Measurements from ENCODE around the gene ANXA11. TPM values are rescaled to one million over a fixed set of nuclear protein-coding genes. Genes with fewer than 3 reads are reported as not detected.

ANXA11 gene
- total RNA-seq, 1 experiment from 2014 or later, result 241 TPM

DNA sequence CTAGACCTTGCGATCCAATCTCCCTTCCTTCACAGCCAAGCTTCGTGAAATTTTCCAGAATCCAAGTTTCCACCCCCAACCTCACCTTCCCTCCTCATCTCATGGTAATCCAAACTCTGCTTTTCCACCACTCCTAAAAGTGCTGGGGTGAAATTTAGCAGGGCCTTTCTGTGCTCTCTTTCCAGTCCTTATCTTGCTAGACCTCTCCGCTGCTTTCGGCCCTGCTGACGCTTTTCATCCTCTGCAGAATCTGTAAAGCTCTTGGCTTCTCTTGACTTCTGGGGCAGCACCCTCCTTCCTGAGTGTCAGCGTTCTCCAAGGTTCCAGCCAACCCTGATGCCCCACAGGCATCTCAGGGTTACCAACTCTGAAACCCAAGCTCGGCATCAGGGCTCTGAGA is 65.1 kb downstream of the ANXA11 start:
- Histone ChIP-seq H3K9me3 (ENCODE audit: control insufficient read depth, insufficient read depth, low read depth, low read length) (no peaks in the 10 kb centered on the region), H3K4me1 (ENCODE audit: control insufficient read depth, insufficient read depth, low read length) (no peaks in the 10 kb centered on the region), H3K4me3 (ENCODE audit: low read depth in 2 of 2, low read length in 2 of 2) (no peak overlapping the region), H3K27ac (ENCODE audit: low read length) (no peak overlapping the region), H3K27me3 (ENCODE audit: control insufficient read depth, insufficient read depth, low read length) (peaks cover 2% of the 10 kb centered on the region; the same call in 1 of the 2 replicates), H3K36me3 (ENCODE audit: control insufficient read depth, insufficient read depth, low read length) (no peaks in the 10 kb centered on the region)
- TF ChIP-seq TCF7L2 (IDR thresholded peaks at IDR 0.05; ENCODE audit: low read depth, low read length) (no peak), SIN3A (IDR thresholded peaks at IDR 0.05; ENCODE audit: borderline replicate concordance, insufficient read depth, low read depth, low read length) (no peak)
- TF ChIP-seq, protein P1, sequence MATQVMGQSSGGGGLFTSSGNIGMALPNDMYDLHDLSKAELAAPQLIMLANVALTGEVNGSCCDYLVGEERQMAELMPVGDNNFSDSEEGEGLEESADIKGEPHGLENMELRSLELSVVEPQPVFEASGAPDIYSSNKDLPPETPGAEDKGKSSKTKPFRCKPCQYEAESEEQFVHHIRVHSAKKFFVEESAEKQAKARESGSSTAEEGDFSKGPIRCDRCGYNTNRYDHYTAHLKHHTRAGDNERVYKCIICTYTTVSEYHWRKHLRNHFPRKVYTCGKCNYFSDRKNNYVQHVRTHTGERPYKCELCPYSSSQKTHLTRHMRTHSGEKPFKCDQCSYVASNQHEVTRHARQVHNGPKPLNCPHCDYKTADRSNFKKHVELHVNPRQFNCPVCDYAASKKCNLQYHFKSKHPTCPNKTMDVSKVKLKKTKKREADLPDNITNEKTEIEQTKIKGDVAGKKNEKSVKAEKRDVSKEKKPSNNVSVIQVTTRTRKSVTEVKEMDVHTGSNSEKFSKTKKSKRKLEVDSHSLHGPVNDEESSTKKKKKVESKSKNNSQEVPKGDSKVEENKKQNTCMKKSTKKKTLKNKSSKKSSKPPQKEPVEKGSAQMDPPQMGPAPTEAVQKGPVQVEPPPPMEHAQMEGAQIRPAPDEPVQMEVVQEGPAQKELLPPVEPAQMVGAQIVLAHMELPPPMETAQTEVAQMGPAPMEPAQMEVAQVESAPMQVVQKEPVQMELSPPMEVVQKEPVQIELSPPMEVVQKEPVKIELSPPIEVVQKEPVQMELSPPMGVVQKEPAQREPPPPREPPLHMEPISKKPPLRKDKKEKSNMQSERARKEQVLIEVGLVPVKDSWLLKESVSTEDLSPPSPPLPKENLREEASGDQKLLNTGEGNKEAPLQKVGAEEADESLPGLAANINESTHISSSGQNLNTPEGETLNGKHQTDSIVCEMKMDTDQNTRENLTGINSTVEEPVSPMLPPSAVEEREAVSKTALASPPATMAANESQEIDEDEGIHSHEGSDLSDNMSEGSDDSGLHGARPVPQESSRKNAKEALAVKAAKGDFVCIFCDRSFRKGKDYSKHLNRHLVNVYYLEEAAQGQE (IDR thresholded peaks at IDR 0.05; ENCODE audit: insufficient read depth in 1 of 2, low read depth in 2 of 2, low read length in 1 of 2), result no peak
- BruUV-seq (replicated peaks), result no TSS peak
- intact Hi-C loops (cut with micrococcal nuclease; ENCODE audit: unreplicated experiment), result no loop called here
- no peak for ATAC-seq
- CTCF ChIA-PET, result no interaction called here
- POLR2A ChIA-PET, result no interaction called here
- in situ Hi-C loops (cut with HindIII; ENCODE audit: low pct_unique_long_range_greater_than_20kb, low sequenced_read_pairs), result no loop called here
- DNase-seq (ENCODE audit: low read depth, low spot score), result no peak

DNA sequence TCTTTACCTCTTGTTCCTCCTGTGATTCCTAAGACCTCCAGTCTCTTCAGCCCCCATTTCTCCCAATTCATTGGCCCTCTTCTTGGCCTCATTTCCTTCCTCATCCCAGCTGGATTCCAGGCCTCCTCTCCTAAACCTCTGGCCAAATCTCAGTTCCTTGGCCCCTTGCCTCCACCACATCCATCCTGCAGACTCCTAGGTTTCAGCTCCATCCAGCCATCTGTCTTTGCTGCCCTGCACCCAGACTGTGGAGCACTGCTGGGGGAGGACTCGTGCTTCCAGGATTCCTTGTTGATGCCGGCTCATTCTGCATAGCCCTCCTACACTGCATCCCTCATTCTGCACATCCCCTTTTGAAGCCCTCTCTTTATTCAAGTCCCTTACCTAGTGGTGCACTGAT is 66.1 kb downstream of the ANXA11 start:
- ATAC-seq (no peak), DNase-seq (ENCODE audit: low read depth, low spot score) (no peak)
- no peaks in the 10 kb centered on the region for H3K9me3 ChIP-seq (ENCODE audit: control insufficient read depth, insufficient read depth, low read depth, low read length)
- POLR2A ChIA-PET, result no interaction called here
- CTCF ChIA-PET, result no interaction called here
- H3K36me3 ChIP-seq (ENCODE audit: control insufficient read depth, insufficient read depth, low read length), result no peaks in the 10 kb centered on the region
- H3K4me3 ChIP-seq (ENCODE audit: low read depth in 2 of 2, low read length in 2 of 2), result no peak overlapping the region
- peaks cover 2% of the 10 kb centered on the region; the same call in 1 of the 2 replicates for H3K27me3 ChIP-seq (ENCODE audit: control insufficient read depth, insufficient read depth, low read length)
- no peak overlapping the region for H3K27ac ChIP-seq (ENCODE audit: low read length)
- BruUV-seq (replicated peaks), result no TSS peak
- H3K4me1 ChIP-seq (ENCODE audit: control insufficient read depth, insufficient read depth, low read length), result no peaks in the 10 kb centered on the region
- in situ Hi-C loops (cut with HindIII; ENCODE audit: low pct_unique_long_range_greater_than_20kb, low sequenced_read_pairs), result no loop called here
- intact Hi-C loops (cut with micrococcal nuclease; ENCODE audit: unreplicated experiment), result no loop called here
- TF ChIP-seq POLR2AphosphoS5 (IDR thresholded peaks at IDR 0.05; ENCODE audit: low read depth, low read length), result no peak
- TF ChIP-seq TCF7L2 (IDR thresholded peaks at IDR 0.05; ENCODE audit: low read depth, low read length), result no peak
- TF ChIP-seq SIN3A (IDR thresholded peaks at IDR 0.05; ENCODE audit: borderline replicate concordance, insufficient read depth, low read depth, low read length), result no peak
- TF ChIP-seq, protein P2, sequence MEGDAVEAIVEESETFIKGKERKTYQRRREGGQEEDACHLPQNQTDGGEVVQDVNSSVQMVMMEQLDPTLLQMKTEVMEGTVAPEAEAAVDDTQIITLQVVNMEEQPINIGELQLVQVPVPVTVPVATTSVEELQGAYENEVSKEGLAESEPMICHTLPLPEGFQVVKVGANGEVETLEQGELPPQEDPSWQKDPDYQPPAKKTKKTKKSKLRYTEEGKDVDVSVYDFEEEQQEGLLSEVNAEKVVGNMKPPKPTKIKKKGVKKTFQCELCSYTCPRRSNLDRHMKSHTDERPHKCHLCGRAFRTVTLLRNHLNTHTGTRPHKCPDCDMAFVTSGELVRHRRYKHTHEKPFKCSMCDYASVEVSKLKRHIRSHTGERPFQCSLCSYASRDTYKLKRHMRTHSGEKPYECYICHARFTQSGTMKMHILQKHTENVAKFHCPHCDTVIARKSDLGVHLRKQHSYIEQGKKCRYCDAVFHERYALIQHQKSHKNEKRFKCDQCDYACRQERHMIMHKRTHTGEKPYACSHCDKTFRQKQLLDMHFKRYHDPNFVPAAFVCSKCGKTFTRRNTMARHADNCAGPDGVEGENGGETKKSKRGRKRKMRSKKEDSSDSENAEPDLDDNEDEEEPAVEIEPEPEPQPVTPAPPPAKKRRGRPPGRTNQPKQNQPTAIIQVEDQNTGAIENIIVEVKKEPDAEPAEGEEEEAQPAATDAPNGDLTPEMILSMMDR (IDR thresholded peaks at IDR 0.05), result no peak
- TF ChIP-seq, protein P1 (IDR thresholded peaks at IDR 0.05; ENCODE audit: insufficient read depth in 1 of 2, low read depth in 2 of 2, low read length in 1 of 2), result no peak
